ENCODE results near the gene LGALS8.

GRCh38 chr1:236576004-236576403, 52.2 kb downstream of the LGALS8 start:
- TF ChIP-seq CTCF (conservative IDR thresholded peaks at IDR 0.05) (no peak), ZFX (IDR thresholded peaks at IDR 0.05) (no peak)
